MM.1S (cell line): Measurements from ENCODE around the gene MACROD2.

Experiments used
- DNase-seq: peaks from one replicate; pipeline ENCODE4 v3.0.0-alpha.2; 2015
- H2AFZ ChIP-seq: fragments of 300-600 bp; sonication (generic); 2 replicates; pipeline ENCODE4 v1.6.0; 2016; ENCODE audit warnings: antibody characterized with exemption, low read length
- H3F3A ChIP-seq: fragments of 300-600 bp; sonication (generic); 2 replicates; pipeline ENCODE4 v1.6.1; 2016; ENCODE audit warnings: mild to moderate bottlenecking, antibody characterized with exemption, low read length, moderate library complexity, mixed read lengths; ENCODE audit not compliant: insufficient read depth
- H3K27ac ChIP-seq: fragments of 300-600 bp; sonication (generic); 2 replicates; pipeline ENCODE4 v1.5.1; 2016; ENCODE audit warnings: mild to moderate bottlenecking, low read length
- H3K27me3 ChIP-seq: fragments of 300-600 bp; sonication (generic); replicated peaks from 2 replicates; pipeline ENCODE4 v1.6.0; 2016; ENCODE audit warnings: low read length; ENCODE audit not compliant: insufficient read depth
- H3K36me3 ChIP-seq: fragments of 300-600 bp; sonication (generic); replicated peaks from 2 replicates; pipeline ENCODE4 v1.6.1; 2016; ENCODE audit warnings: mild to moderate bottlenecking, low read length, mixed read lengths; ENCODE audit not compliant: insufficient read depth
- H3K4me1 ChIP-seq: fragments of 300-600 bp; sonication (generic); 2 replicates; pipeline ENCODE4 v1.6.1; 2016; ENCODE audit warnings: low read length, mixed read lengths
- H3K4me2 ChIP-seq: fragments of 300-600 bp; sonication (generic); 2 replicates; pipeline ENCODE4 v1.6.0; 2016; ENCODE audit warnings: low read depth, low read length
- H3K4me3 ChIP-seq: fragments of 300-600 bp; sonication (generic); 2 replicates; pipeline ENCODE4 v1.5.1; 2016; ENCODE audit warnings: low read length, mixed read lengths
- H3K79me2 ChIP-seq: fragments of 300-600 bp; sonication (generic); 2 replicates; pipeline ENCODE4 v1.6.1; 2016; ENCODE audit warnings: mixed run types, low read length, mixed read lengths
- H3K9ac ChIP-seq: fragments of 300-600 bp; sonication (generic); 2 replicates; pipeline ENCODE4 v1.6.1; 2016; ENCODE audit warnings: low read length, mixed read lengths
- H3K9me2 ChIP-seq: fragments of 300-600 bp; sonication (generic); replicated peaks from 2 replicates; pipeline ENCODE4 v1.6.1; 2016; ENCODE audit warnings: mild to moderate bottlenecking, low read length, mixed read lengths; ENCODE audit not compliant: insufficient read depth
- H3K9me3 ChIP-seq: fragments of 300-600 bp; sonication (generic); replicated peaks from 2 replicates; pipeline ENCODE4 v1.6.1; 2016; ENCODE audit warnings: mild to moderate bottlenecking, low read length, mixed read lengths; ENCODE audit not compliant: insufficient read depth
- H4K20me1 ChIP-seq: fragments of 300-600 bp; sonication (generic); 2 replicates; pipeline ENCODE4 v1.6.1; 2016; ENCODE audit warnings: mild to moderate bottlenecking, low read length, moderate library complexity, mixed read lengths; ENCODE audit not compliant: insufficient read depth
- EZH2 ChIP-seq: fragments of 300-600 bp; sonication (generic); optimal IDR thresholded peaks from 2 replicates; pipeline ENCODE3; 2017; ENCODE audit warnings: low read depth, mild to moderate bottlenecking, antibody characterized with exemption, low read length, mixed read lengths
- EZH2phosphoT487 ChIP-seq: fragments of 300-600 bp; sonication (generic); IDR thresholded peaks from 2 replicates; pipeline ENCODE4 v1.6.1; 2018; ENCODE audit warnings: antibody characterized with exemption, low read length
- TF ChIP-seq, protein P1 (sequence below): fragments of 300-600 bp; sonication (generic); IDR thresholded peaks from 2 replicates; pipeline ENCODE4 v1.5.1; 2016; ENCODE audit warnings: antibody characterized with exemption, low read length, mixed read lengths

Gene MACROD2

DNA sequence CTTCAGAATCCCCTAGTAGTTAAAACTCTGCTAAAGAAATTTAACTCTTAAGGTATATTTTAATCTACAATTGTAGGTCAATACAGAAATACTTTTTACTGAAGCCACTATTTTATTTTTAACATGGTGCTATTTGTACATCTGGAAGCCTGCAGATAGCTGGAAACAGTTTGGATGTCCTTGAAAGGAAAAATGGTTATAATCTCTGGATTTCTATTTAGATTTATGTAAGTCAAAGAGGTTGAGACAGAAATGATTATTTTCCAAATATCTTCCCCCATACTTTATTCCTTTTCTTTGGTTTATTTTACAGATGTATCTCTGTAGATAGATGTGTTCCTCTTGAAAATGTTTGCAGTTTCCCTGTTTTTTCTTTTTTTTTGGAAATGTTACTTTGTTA is 1575.7 kb downstream of the MACROD2 start:
- DNase-seq = no peak
- no peak overlapping the region for H3K4me2 ChIP-seq
- H3K9me3 ChIP-seq = no peaks in the 10 kb centered on the region
- no peaks in the 10 kb centered on the region for H3K36me3 ChIP-seq
- no peaks in the 10 kb centered on the region for H3K4me1 ChIP-seq
- H3K27ac ChIP-seq = no peak overlapping the region
- no peaks in the 10 kb centered on the region for H3F3A ChIP-seq
- H3K9me2 ChIP-seq = no peaks in the 10 kb centered on the region
- no peaks in the 10 kb centered on the region for H4K20me1 ChIP-seq
- no peaks in the 10 kb centered on the region for H3K27me3 ChIP-seq
- no peak overlapping the region for H3K4me3 ChIP-seq
- no peaks in the 10 kb centered on the region for H3K79me2 ChIP-seq
- no peak overlapping the region for H2AFZ ChIP-seq
- TF ChIP-seq EZH2 (no peak), EZH2phosphoT487 (no peak)
- TF ChIP-seq, protein P1, sequence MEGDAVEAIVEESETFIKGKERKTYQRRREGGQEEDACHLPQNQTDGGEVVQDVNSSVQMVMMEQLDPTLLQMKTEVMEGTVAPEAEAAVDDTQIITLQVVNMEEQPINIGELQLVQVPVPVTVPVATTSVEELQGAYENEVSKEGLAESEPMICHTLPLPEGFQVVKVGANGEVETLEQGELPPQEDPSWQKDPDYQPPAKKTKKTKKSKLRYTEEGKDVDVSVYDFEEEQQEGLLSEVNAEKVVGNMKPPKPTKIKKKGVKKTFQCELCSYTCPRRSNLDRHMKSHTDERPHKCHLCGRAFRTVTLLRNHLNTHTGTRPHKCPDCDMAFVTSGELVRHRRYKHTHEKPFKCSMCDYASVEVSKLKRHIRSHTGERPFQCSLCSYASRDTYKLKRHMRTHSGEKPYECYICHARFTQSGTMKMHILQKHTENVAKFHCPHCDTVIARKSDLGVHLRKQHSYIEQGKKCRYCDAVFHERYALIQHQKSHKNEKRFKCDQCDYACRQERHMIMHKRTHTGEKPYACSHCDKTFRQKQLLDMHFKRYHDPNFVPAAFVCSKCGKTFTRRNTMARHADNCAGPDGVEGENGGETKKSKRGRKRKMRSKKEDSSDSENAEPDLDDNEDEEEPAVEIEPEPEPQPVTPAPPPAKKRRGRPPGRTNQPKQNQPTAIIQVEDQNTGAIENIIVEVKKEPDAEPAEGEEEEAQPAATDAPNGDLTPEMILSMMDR = no peak
- H3K9ac ChIP-seq = no peak overlapping the region

DNA sequence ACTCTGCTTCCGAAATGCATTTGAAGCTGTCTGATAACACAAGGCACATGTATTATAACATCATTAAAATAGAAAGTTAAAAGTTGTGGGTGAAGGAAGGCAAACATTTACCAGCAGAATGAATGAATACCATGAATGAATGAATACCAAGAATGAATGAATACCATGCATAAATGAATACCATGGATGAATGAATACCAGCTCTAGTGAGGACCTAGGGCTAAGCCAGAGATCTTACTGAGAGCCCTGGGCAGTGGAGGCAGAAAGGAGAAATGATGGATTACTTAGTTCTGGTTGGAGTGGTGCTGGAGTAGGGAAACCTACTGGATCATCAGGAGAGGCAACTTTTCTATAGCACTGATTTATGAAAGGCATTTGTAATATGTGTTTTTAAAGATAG is 1579.9 kb downstream of the MACROD2 start:
- Histone ChIP-seq H4K20me1 (no peaks in the 10 kb centered on the region), H3K9ac (no peak overlapping the region), H3F3A (no peaks in the 10 kb centered on the region), H3K4me1 (no peaks in the 10 kb centered on the region), H3K9me3 (no peaks in the 10 kb centered on the region), H2AFZ (no peak overlapping the region), H3K36me3 (no peaks in the 10 kb centered on the region), H3K9me2 (no peaks in the 10 kb centered on the region), H3K4me2 (no peak overlapping the region), H3K27me3 (no peaks in the 10 kb centered on the region), H3K27ac (no peak overlapping the region), H3K79me2 (no peaks in the 10 kb centered on the region), H3K4me3 (no peak overlapping the region)
- TF ChIP-seq EZH2 (no peak), EZH2phosphoT487 (no peak)
- TF ChIP-seq, protein P1 = no peak
- DNase-seq = no peak

GRCh38 chr20:15576411-15576810 is 1581.1 kb downstream of the MACROD2 start:
- Histone ChIP-seq H3K4me1 (no peaks in the 10 kb centered on the region), H3K9me2 (no peaks in the 10 kb centered on the region), H3K4me2 (no peak overlapping the region), H3K27me3 (no peaks in the 10 kb centered on the region), H3F3A (no peaks in the 10 kb centered on the region), H3K27ac (no peak overlapping the region), H3K9me3 (no peaks in the 10 kb centered on the region), H3K9ac (no peak overlapping the region), H3K79me2 (no peaks in the 10 kb centered on the region), H4K20me1 (no peaks in the 10 kb centered on the region), H3K36me3 (no peaks in the 10 kb centered on the region), H2AFZ (no peak overlapping the region), H3K4me3 (no peak overlapping the region)
- no peak for DNase-seq
- TF ChIP-seq, protein P1 = no peak
- TF ChIP-seq EZH2 (no peak), EZH2phosphoT487 (no peak)
